Right lobe of liver (tissue), 6 donors: Measurements from ENCODE around the gene TBC1D23. TPM values are rescaled to one million over a fixed set of nuclear protein-coding genes. Genes with fewer than 3 reads are reported as not detected.
A peak's percentile ranks its signal among the peaks of the same experiment; 100 is the strongest.

Experiments
- ATAC-seq, 4 donors: fragments of 200-7000 bp; cut with Tn5 transposase; one replicate each; pipeline ENCODE4 v1.9.1; 2020; ENCODE audit warnings: mild to moderate bottlenecking in 4 of 4, moderate library complexity in 4 of 4
- DNase-seq, 3 donors: peaks; one replicate each; pipeline ENCODE4 v3.0.0-alpha.2; 2020
- H3K27ac ChIP-seq, 3 donors: fragments of 200-600 bp; one replicate each; pipeline ENCODE4 v1.8.0; 2022
- H3K27me3 ChIP-seq, 2 donors: fragments of 200-600 bp; one replicate each; pipeline ENCODE4 v1.8.0; 2022
- H3K36me3 ChIP-seq, 4 donors: fragments of 200-600 bp; sonication (generic) in 1 of 4; one replicate each; pipeline versions ENCODE4 v1.5.1 to v1.8.0; 2017 to 2022; ENCODE audit warnings: control low read depth in 1 of 4
- H3K4me1 ChIP-seq, 4 donors: fragments of 200-600 bp; sonication (generic) in 1 of 4; one replicate each; pipeline versions ENCODE4 v1.5.1 to v1.8.0; 2017 to 2022; ENCODE audit warnings: control low read depth in 1 of 4
- H3K4me3 ChIP-seq, 3 donors: fragments of 200-600 bp; one replicate each; pipeline ENCODE4 v1.8.0; 2022
- H3K9me3 ChIP-seq, 4 donors: fragments of 200-600 bp; sonication (generic) in 1 of 4; one replicate each; pipeline versions ENCODE4 v1.5.1 to v1.8.0; 2017 to 2022; ENCODE audit warnings: control low read depth in 1 of 4
- POLR2A ChIP-seq: fragments of 450-650 bp; IDR thresholded peaks from one replicate; pipeline ENCODE4 v1.6.1; 2017; ENCODE audit warnings: antibody characterized with exemption, mild to moderate bottlenecking
- WGBS: methylation state at CpG from one replicate; pipeline ENCODE4 v1.1.6; 2018; ENCODE audit warnings: low coverage, low lambda C conversion rate; ENCODE audit not compliant: insufficient coverage; ENCODE audit errors: missing lambda C conversion rate; 5-methylcytosine and 5-hydroxymethylcytosine counted together
- intact Hi-C, 2 donors: fragments of 100-400 bp; cut with DNase I; formaldehyde crosslinking; loops; one replicate each; pipeline versions ENCODE4 v1.11.2 to v1.14.1; 2022
- total RNA-seq, 6 experiments: library from RNA; depleted of rRNA in 2 of 6; stranded (reverse); fragments of >200 nt in 2 of 6; fragmentation: NEBNext Ultra II Directional in 3 of 6; extraction: Animal tissue kit (Norgen Biotek cat#: 25700) in 3 of 6; gene quantifications; one replicate each; pipeline versions ENCODE4 v1.1.0 to v1.2.4, GENCODE V29; 2016 to 2023
- TF ChIP-seq, protein P1 (sequence below), 4 donors: fragments of 200-600 bp in 3 of 4; fragments of 450-650 bp in 1 of 4; IDR thresholded peaks; one replicate each; pipeline versions ENCODE4 v1.5.1 to v1.8.0; 2016 to 2022; ENCODE audit warnings: antibody characterized with exemption in 4 of 4, mild to moderate bottlenecking in 2 of 4
- donor health status: DM: no; HTN: yes; CAD: no.
- donor health status: DM: no; HTN: no; CAD: no.
- donor health status: DM: no; HTN: no; CAD: no.
- donor health status: DM: no; HTN: yes; CAD: no.
- donor health status: DM: no; HTN: yes; CAD: no.

Gene TBC1D23
- total RNA-seq, 6 experiments from 2014 or later, result 13.9 to 26.2 (median 21.5) TPM

DNA sequence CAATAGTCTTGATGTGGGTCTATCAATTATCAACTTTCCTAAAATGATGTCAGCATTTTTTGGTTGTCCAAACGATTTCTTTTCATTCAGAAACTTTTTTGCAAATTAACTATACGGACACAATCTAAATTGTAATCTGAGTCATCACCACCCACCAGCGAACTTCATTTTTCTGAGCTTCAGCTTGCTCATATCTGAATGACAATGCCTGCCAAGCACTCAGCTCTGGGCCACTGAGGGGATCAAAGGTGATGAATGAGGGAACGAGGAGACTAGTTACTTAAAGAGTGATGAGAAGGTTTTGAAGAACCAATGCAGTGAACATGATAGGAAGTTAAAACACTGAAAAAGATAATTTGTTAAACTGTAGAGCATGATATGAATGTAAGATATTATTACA is 14.9 kb upstream of the TBC1D23 start:
- intact Hi-C loops, result no loop called here
- no peak for DNase-seq
- H3K27ac ChIP-seq, result no peak overlapping the region
- 45% methylated on average over 4 of the region's 4 CpGs for WGBS
- no peaks in the 10 kb centered on the region for H3K27me3 ChIP-seq
- no peaks in the 10 kb centered on the region for H3K36me3 ChIP-seq
- TF ChIP-seq POLR2A, result no peak
- TF ChIP-seq, protein P1, sequence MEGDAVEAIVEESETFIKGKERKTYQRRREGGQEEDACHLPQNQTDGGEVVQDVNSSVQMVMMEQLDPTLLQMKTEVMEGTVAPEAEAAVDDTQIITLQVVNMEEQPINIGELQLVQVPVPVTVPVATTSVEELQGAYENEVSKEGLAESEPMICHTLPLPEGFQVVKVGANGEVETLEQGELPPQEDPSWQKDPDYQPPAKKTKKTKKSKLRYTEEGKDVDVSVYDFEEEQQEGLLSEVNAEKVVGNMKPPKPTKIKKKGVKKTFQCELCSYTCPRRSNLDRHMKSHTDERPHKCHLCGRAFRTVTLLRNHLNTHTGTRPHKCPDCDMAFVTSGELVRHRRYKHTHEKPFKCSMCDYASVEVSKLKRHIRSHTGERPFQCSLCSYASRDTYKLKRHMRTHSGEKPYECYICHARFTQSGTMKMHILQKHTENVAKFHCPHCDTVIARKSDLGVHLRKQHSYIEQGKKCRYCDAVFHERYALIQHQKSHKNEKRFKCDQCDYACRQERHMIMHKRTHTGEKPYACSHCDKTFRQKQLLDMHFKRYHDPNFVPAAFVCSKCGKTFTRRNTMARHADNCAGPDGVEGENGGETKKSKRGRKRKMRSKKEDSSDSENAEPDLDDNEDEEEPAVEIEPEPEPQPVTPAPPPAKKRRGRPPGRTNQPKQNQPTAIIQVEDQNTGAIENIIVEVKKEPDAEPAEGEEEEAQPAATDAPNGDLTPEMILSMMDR (IDR thresholded peaks at IDR 0.05), result no peak
- no peaks in the 10 kb centered on the region for H3K9me3 ChIP-seq
- no peaks in the 10 kb centered on the region for H3K4me1 ChIP-seq
- no peak for ATAC-seq
- no peak overlapping the region for H3K4me3 ChIP-seq

DNA sequence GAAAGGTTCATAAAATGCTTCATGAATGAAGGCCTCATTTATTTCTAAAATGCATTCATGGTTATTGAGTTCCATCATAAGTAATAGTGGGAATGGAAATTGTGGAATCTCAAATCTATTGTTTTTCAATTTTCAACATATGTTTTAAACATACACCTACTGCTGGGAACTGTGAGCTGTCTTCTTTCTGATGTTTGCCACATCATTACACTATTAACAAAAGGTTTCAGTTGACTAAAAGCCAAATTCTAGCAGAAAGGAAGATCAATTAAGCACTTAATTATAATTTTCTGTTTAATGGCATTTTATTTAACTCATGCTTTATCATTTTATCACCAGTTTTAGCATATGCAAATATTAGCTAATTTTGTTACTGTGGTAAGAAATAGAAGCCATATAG is 13.8 kb upstream of the TBC1D23 start:
- DNase-seq, result no peak
- TF ChIP-seq POLR2A, result no peak
- TF ChIP-seq, protein P1 (IDR thresholded peaks at IDR 0.05), result no peak
- intact Hi-C loops, result no loop called here
- Histone ChIP-seq H3K9me3 (no peaks in the 10 kb centered on the region), H3K4me3 (no peak overlapping the region), H3K27me3 (no peaks in the 10 kb centered on the region), H3K4me1 (no peaks in the 10 kb centered on the region), H3K27ac (no peak overlapping the region), H3K36me3 (no peaks in the 10 kb centered on the region)
- ATAC-seq, result no peak

DNA sequence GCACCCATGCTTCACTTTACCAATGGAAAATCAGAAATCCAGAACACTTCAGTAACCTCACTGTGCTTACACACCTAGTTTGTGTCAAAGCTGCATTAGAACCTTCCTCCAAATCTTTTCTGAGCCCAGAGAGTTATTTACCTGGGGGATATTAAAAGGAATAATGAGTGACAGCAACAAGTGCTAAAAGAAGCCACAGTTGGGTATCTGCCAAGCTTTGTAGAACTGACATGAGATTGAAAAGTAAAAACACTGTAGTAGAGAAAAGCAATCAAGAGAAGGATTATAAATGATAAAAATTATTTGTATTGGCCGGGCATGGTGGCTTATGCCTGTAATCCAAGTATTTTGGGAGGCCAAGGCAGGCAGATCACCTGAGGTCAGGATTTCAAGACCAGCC is 8.8 kb upstream of the TBC1D23 start:
- WGBS, result 80% methylated on average over 1 of the region's 1 CpG
- intact Hi-C loops, result loop anchor here (5.0 to 10.0 kb wide), 3 partner anchors 180 to 417 kb away; no protein-coding TSS in a partner anchor

DNA sequence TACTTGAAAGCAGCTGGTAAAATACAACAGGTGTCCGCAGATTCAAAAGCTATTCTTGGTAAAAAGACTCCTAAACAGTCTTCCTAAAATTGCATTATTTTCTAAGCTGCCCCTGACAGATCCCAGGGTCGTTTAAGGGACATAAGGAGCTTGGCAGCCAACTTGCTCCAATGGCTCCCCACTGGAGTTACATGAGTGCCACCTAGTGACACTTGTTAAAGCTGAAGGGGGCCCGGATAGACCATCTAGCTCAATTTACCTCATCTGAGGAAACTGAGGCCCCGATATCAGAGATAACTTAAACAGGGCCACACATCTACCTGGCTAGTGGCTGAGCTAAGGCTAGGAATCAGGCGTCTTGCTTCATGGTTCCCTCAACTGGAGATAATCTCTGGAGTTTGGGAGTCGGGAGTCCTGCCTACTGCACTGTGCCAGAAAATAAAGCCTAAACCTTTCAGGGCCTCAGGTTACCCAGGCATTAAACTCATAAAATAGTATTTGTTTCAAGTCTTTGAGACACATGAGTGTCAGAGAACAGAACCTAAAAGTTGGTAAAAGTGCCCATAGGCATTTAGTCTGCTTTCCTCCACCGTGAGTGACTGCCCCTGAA is 6.5 kb upstream of the TBC1D23 start:
- DNase-seq, result peak in 1 of 3 donors; percentile 52
- Histone ChIP-seq H3K27ac (no peak overlapping the region), H3K4me1 (peaks cover 0 to 9% (median 0%) of the 10 kb centered on the region in 4 donors), H3K9me3 (no peaks in the 10 kb centered on the region), H3K27me3 (no peaks in the 10 kb centered on the region), H3K36me3 (no peaks in the 10 kb centered on the region), H3K4me3 (no peak overlapping the region)
- TF ChIP-seq POLR2A, result no peak
- TF ChIP-seq, protein P1 (IDR thresholded peaks at IDR 0.05), result peak; percentile 65 to 75 (median 74)
- intact Hi-C loops, result loop anchor here (5.0 to 10.0 kb wide), 3 partner anchors 182 to 419 kb away; no protein-coding TSS in a partner anchor
- WGBS, result 29% methylated on average over 7 of the region's 7 CpGs
- peak; percentile 91 to 97 (median 94) for ATAC-seq

More for the DNA sequence above, 8.8 kb upstream of the TBC1D23 start:
- Histone ChIP-seq H3K36me3 (no peaks in the 10 kb centered on the region), H3K27me3 (no peaks in the 10 kb centered on the region), H3K4me3 (no peak overlapping the region), H3K9me3 (no peaks in the 10 kb centered on the region), H3K27ac (no peak overlapping the region), H3K4me1 (peaks cover 0 to 9% (median 0%) of the 10 kb centered on the region in 4 donors)
- TF ChIP-seq, protein P1 (IDR thresholded peaks at IDR 0.05), result no peak
- no peak for TF ChIP-seq POLR2A
- ATAC-seq (no peak), DNase-seq (no peak)
